Left hindlimb (tissue), 1 donor: ENCODE measurements around the gene SMIM24.

Experiments used
- DNase-seq: peaks from one replicate; pipeline ENCODE4 v3.0.0-alpha.2; 2018

SMIM24 gene

DNA sequence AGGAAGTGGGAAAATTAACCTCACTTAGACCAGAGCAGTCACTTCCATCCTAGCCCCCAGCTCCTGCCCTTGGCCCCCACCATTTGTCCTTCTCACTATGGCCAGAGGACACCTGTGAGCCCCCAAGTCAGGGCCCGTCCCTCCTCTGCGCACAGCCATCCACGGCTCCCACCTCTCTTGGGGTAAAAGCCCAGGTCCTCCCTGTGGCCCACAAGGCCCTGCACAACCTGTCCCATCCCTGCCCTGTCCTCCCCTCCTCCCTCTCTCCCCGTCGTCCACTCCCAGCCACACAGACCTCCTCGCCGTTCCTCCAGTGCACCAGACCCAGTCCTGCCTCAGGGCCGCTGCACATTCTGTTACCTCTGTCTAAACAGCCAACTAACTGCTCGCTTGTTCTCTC, 53.9 kb downstream of the SMIM24 start:
- DNase-seq = no peak
